Endothelial cell of umbilical vein (primary cell): ENCODE data around the gene CABLES1. TPM values are rescaled to one million over a fixed set of nuclear protein-coding genes. Genes with fewer than 3 reads are reported as not detected.

Experiments
- BruUV-seq: library from RNA; stranded (reverse); fragments of 400-500 nt; replicated peaks from 2 replicates; lab custom pipeline; 2021; lab: Mats Ljungman, UMichigan
- CTCF ChIA-PET: fragments of 300-600, 350-600 bp; sonication (Branson Sonifier 250); formaldehyde crosslinking; loops from one replicate; lab custom pipeline; 2021; ENCODE audit warnings: antibody characterized with exemption, inconsistent platforms; lab: Charles Lee
- POLR2A ChIA-PET: fragments of 300-600, 350-600 bp; sonication (Branson Sonifier 250); formaldehyde crosslinking; loops from one replicate; lab custom pipeline; 2021; ENCODE audit warnings: antibody characterized with exemption, inconsistent platforms; lab: Charles Lee
- DNase-seq: peaks from one replicate; pipeline ENCODE4 v3.0.0-alpha.2; 2011; ENCODE audit warnings: low read depth, low spot score
- FAIRE-seq: peaks from 2 replicates; lab custom pipeline; 2011; peaks lifted over from hg19 to GRCh38; lab: Jason Lieb, UNC
- H2AFZ ChIP-seq: 2 replicates; pipeline ENCODE4 v1.6.0; 2012; ENCODE audit warnings: low read depth, low read length, control low read depth, inconsistent platforms
- H3K27ac ChIP-seq: 2 replicates; pipeline ENCODE4 v1.5.1; 2011; ENCODE audit warnings: low read depth, mild to moderate bottlenecking, control low read depth, low read length, moderate library complexity; ENCODE audit not compliant: insufficient read depth
- H3K27me3 ChIP-seq, 2 experiments: 2 replicates each; pipeline versions ENCODE4 v1.6.0 to v1.6.1; 2011; ENCODE audit warnings: low read length in 2 of 2, mixed read lengths in 1 of 2; ENCODE audit not compliant: control insufficient read depth in 2 of 2, insufficient read depth in 2 of 2
- H3K36me3 ChIP-seq, 2 experiments: 2 replicates in 1 of 2; 3 replicates in 1 of 2; pipeline ENCODE4 v1.5.1; 2011; ENCODE audit warnings: low read length in 2 of 2, mild to moderate bottlenecking in 1 of 2, moderate library complexity in 1 of 2; ENCODE audit not compliant: control insufficient read depth in 2 of 2, insufficient read depth in 2 of 2; ENCODE audit errors: extremely low read depth in 1 of 2
- H3K4me1 ChIP-seq: 3 replicates; pipeline ENCODE4 v1.5.1; 2011; ENCODE audit warnings: mild to moderate bottlenecking, low read length; ENCODE audit not compliant: control insufficient read depth, insufficient read depth; ENCODE audit errors: extremely low read depth
- H3K4me2 ChIP-seq: 2 replicates; pipeline ENCODE4 v1.6.1; 2011; ENCODE audit warnings: low read length, control low read depth, mixed read lengths; ENCODE audit not compliant: insufficient read depth
- H3K4me3 ChIP-seq, 3 experiments: fragments of 200-600 bp in 1 of 3; sonication (generic), shearing (Covaris generic) in 1 of 3; replicated peaks in 1 of 3; 2 replicates each; pipeline ENCODE4 v1.5.1; 2011 to 2016; ENCODE audit warnings: control low read depth in 3 of 3, low read length in 3 of 3, mild to moderate bottlenecking in 2 of 3, inconsistent platforms in 1 of 3, low read depth in 1 of 3, moderate library complexity in 1 of 3; ENCODE audit not compliant: insufficient read depth in 1 of 3
- H3K79me2 ChIP-seq: 2 replicates; pipeline ENCODE4 v1.6.0; 2012; ENCODE audit warnings: low read length, inconsistent platforms; ENCODE audit not compliant: control insufficient read depth, insufficient read depth
- H3K9ac ChIP-seq: replicated peaks from 2 replicates; pipeline ENCODE3; 2011; ENCODE audit warnings: low read length, control low read depth; ENCODE audit not compliant: insufficient read depth; ENCODE audit errors: extremely low read depth
- H3K9me1 ChIP-seq: replicated peaks from 3 replicates; pipeline ENCODE4 v1.6.0; 2011; ENCODE audit warnings: mild to moderate bottlenecking, low read length; ENCODE audit not compliant: control insufficient read depth, insufficient read depth; ENCODE audit errors: extremely low read depth
- H3K9me3 ChIP-seq: replicated peaks from 2 replicates; pipeline ENCODE4 v1.5.1; 2012; ENCODE audit warnings: low read length, inconsistent platforms; ENCODE audit not compliant: control insufficient read depth, insufficient read depth
- H4K20me1 ChIP-seq: replicated peaks from 2 replicates; pipeline ENCODE3; 2011; ENCODE audit warnings: mild to moderate bottlenecking, low read length; ENCODE audit not compliant: control insufficient read depth, insufficient read depth; ENCODE audit errors: extremely low read depth
- EZH2 ChIP-seq: IDR thresholded peaks from 2 replicates; pipeline ENCODE4 v1.6.1; 2012; ENCODE audit warnings: borderline replicate concordance, low read depth, mild to moderate bottlenecking, moderate library complexity, low read length, inconsistent platforms; ENCODE audit not compliant: severe bottlenecking
- FOS ChIP-seq: IDR thresholded peaks from 2 replicates; pipeline ENCODE4 v1.6.1; 2011; ENCODE audit warnings: mild to moderate bottlenecking, low read length, moderate library complexity, borderline replicate concordance; ENCODE audit not compliant: insufficient read depth
- GATA2 ChIP-seq: IDR thresholded peaks from 2 replicates; pipeline ENCODE4 v1.7.0; 2011; ENCODE audit warnings: low read depth, mild to moderate bottlenecking, moderate library complexity, mixed read lengths, low read length; ENCODE audit not compliant: insufficient read length, insufficient read depth
- JUN ChIP-seq: IDR thresholded peaks from 2 replicates; pipeline ENCODE4 v1.6.1; 2011; ENCODE audit warnings: borderline replicate concordance, low read depth; ENCODE audit not compliant: insufficient read length, insufficient read depth
- MAX ChIP-seq: IDR thresholded peaks from 2 replicates; pipeline ENCODE4 v1.6.1; 2011; ENCODE audit not compliant: insufficient read depth, insufficient read length
- MYC ChIP-seq: IDR thresholded peaks from one replicate; pipeline ENCODE4 v1.6.1; 2011; ENCODE audit warnings: mild to moderate bottlenecking, low read depth, low read length
- POLR2A ChIP-seq: IDR thresholded peaks from 2 replicates; pipeline ENCODE4 v1.6.1; 2012; ENCODE audit warnings: low read depth, mild to moderate bottlenecking, control low read depth, low read length
- POLR2AphosphoS5 ChIP-seq: IDR thresholded peaks from 2 replicates; pipeline ENCODE4 v1.6.1; 2012; ENCODE audit warnings: low read depth, mild to moderate bottlenecking, control low read depth, low read length, moderate library complexity; ENCODE audit not compliant: insufficient read depth
- dilution Hi-C: fragments of 300-500 bp; cut with MboI; formaldehyde crosslinking; loops from one replicate; pipeline ENCODE4 v1.15.0; 2019; ENCODE audit warnings: low sequenced_read_pairs; ENCODE audit not compliant: extremely low pct_ligation_motif_present
- intact Hi-C: fragments of 100-400 bp; cut with micrococcal nuclease; formaldehyde crosslinking; loops from one replicate; pipeline ENCODE4 v1.10.0; 2022
- polyA plus RNA-seq, 4 experiments: library from polyadenylated mRNA; depleted of rRNA in 3 of 4; stranded (reverse) in 3 of 4; unstranded in 1 of 4; fragments of >200 nt; gene quantifications; 2 replicates each; pipeline versions ENCODE4 v1.2.1 to v1.2.3, GENCODE V29; 2011 to 2012; ENCODE audit warnings: missing spikeins in 1 of 4
- total RNA-seq: library from RNA; stranded (reverse); gene quantifications from 2 replicates; pipeline ENCODE4 v1.2.3, GENCODE V29; 2021
- TF ChIP-seq, protein P1 (sequence below), 2 donors: IDR thresholded peaks; 1 replicate in 1 of 2; 2 replicates in 1 of 2; pipeline ENCODE4 v1.5.1; 2011; ENCODE audit warnings: low read length in 2 of 2, mild to moderate bottlenecking in 2 of 2, moderate library complexity in 2 of 2, control low read depth in 1 of 2, inconsistent platforms in 1 of 2, low read depth in 1 of 2; ENCODE audit not compliant: insufficient read depth in 1 of 2; ENCODE audit errors: extremely low read depth in 1 of 2

CABLES1 gene
- total and polyA plus RNA-seq, 2 donors (not counting 3 experiments of a cell fraction or from before 2014, with no cell fraction given): 40.2 to 71.1 TPM

DNA sequence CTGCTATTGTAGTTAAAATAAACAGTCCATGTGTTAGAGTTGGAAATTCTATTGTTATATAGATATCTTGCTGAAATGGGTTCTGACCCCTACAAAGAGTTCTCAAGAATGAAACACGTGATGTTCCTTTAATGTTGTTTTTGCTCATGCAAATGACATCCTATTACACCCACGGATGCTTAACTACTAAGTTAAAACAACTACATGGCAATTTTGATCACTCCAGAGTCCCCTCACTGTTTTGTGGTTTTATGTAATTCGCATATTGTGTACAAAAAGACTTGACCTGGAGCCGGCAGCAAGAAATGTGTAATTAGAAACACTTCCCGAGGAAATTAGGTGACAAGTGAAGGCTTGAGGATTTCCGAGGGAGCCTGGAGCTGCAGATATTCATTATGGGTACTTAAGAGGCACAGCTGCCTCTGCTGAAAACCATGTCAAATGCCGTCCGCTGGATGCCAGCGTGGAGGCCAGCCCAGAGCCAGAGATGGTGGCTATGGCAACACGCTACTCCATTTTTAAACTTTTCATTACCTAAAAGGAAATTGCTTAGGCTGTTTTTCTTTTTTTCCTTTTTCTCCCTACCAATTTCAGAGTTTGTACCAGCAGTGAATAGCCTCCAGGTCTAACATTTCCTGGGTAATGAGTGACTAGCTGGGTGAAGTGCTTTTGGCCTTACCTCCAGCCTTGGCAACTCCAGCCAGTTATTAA lies 21.0 kb upstream of the CABLES1 start:
- Histone ChIP-seq H3K27me3 (no peaks in the 10 kb centered on the region), H3K79me2 (no peaks in the 10 kb centered on the region), H3K9me1 (no peaks in the 10 kb centered on the region), H3K9me3 (no peaks in the 10 kb centered on the region), H3K27ac (peak overlapping the region; percentile 80), H3K9ac (peak overlapping the region; percentile 58), H3K4me3 (no peak overlapping the region), H3K4me1 (peaks cover 25% of the 10 kb centered on the region), H3K36me3 (no peaks in the 10 kb centered on the region), H3K4me2 (peak overlapping the region; percentile 53), H2AFZ (peak overlapping the region; percentile 30), H4K20me1 (no peaks in the 10 kb centered on the region)
- TF ChIP-seq JUN: no peak
- TF ChIP-seq POLR2A: no peak
- TF ChIP-seq GATA2: no peak
- no peak for TF ChIP-seq EZH2
- no peak for TF ChIP-seq MAX
- TF ChIP-seq, protein P1, sequence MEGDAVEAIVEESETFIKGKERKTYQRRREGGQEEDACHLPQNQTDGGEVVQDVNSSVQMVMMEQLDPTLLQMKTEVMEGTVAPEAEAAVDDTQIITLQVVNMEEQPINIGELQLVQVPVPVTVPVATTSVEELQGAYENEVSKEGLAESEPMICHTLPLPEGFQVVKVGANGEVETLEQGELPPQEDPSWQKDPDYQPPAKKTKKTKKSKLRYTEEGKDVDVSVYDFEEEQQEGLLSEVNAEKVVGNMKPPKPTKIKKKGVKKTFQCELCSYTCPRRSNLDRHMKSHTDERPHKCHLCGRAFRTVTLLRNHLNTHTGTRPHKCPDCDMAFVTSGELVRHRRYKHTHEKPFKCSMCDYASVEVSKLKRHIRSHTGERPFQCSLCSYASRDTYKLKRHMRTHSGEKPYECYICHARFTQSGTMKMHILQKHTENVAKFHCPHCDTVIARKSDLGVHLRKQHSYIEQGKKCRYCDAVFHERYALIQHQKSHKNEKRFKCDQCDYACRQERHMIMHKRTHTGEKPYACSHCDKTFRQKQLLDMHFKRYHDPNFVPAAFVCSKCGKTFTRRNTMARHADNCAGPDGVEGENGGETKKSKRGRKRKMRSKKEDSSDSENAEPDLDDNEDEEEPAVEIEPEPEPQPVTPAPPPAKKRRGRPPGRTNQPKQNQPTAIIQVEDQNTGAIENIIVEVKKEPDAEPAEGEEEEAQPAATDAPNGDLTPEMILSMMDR (IDR thresholded peaks at IDR 0.05; ENCODE audit: extremely low read depth in 1 of 2, insufficient read depth in 1 of 2, low read depth in 1 of 2, low read length in 2 of 2): no peak
- TF ChIP-seq POLR2AphosphoS5: no peak
- TF ChIP-seq FOS: no peak
- no peak for TF ChIP-seq MYC
- CTCF ChIA-PET: no interaction called here
- DNase-seq (peak; percentile 74), FAIRE-seq (peak; percentile 83)
- dilution Hi-C loops: no loop called here
- intact Hi-C loops: loop anchor here (2.0 kb wide), 1 partner anchor 20 kb away; the partner anchor contains the start of gene CABLES1
- POLR2A ChIA-PET: interaction anchor here (0.6 kb wide), 1 partner anchor 19 kb away, joined by 3 read pairs; no protein-coding TSS in a partner anchor
- BruUV-seq: no TSS peak
